DMS53 (cell line): ENCODE results near the gene ACAA2.

Experiments
- DNase-seq: peaks from one replicate; lab custom pipeline; 2025; lab: John Stamatoyannopoulos, UW

Gene ACAA2

DNA sequence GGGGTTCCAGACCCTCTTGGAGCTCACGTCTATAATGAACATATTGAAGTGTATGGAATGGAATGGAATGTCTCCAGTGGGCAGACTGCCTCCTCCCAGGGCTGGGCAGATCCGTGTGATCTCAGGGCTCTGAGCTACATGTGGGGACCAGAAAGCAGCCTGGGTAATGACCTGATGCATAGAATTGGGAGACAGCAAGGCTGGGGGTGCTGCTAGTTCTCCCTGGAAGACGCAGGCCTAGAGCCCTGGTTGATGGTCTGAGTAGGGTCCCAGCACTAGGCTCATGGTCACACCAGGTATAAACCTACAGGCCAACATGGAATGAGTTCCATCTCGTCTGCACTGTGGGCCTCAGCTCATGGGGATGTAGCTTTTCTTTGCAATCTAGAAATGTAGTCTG, 46.7 kb downstream of the ACAA2 start:
- no peak for DNase-seq

- no peak for DNase-seq
Observed at GRCh38 chr18:49764032-49764431, 49.3 kb downstream of the ACAA2 start.

- DNase-seq, result no peak
Observed at GRCh38 chr18:49763590-49763989, 49.7 kb downstream of the ACAA2 start.

DNA sequence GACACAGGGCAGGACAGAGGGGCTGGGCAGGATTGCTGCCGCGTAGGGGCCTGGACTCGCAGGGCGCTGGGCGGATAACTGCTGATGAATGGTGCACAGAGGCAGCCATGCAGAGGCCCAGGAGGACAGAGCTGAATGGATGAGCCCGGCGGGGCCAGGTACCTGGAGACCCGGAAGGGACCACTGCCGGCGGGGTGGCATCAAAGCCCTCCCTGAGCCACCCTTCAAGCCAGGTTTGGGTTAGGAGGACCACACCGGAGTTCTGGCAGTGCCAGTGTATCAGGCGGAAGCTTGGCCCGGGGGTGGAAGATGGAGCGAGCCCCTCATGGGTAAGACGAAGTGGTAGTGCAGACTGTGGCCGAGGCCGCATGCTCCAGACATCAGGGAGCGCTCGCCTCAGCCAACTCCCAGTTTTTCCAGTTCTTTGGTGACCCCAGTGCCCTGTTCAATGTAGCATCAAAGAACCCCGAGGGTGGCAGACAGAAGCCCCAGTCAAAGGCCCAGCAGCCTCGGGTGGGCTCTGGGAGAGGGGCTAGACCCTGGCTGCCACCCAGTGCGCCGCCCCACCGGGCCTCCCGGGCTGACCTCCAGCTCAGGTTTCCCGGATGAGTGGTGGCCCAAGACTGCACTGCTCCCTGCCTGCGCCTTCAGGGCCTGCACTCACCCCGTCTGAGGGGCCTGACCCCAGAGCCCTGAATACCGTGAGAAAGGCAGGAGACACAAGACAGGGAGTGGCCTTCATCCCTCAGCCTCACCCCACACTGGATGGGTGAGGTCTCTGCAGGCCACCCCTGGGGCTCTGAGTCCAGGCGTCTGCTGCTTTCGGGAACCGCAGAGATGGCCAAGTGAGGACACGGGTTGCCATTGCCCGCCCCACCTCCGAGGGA, 50.9 kb downstream of the ACAA2 start:
- DNase-seq, result peak; percentile 24

GRCh38 chr18:49761771-49762170, 51.6 kb downstream of the ACAA2 start:
- DNase-seq, result no peak

DNA sequence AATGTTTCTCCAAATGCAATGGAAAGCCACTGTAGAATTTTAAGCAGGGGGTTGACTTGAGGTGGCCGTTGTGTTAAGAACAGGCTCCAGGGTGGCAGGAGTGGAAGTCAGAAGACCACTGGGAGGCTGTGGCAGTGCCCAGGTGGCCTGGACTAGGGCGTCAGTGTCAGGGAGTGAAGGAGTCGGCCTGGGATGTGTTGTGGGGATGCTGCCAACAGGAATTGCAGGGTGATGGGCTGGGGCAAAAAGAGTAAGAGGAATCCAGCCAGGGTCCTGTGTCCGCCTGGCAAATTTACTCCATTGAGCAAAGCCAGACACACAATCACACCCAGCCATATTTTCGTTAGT, 55.1 kb downstream of the ACAA2 start:
- DNase-seq, result no peak

DNA sequence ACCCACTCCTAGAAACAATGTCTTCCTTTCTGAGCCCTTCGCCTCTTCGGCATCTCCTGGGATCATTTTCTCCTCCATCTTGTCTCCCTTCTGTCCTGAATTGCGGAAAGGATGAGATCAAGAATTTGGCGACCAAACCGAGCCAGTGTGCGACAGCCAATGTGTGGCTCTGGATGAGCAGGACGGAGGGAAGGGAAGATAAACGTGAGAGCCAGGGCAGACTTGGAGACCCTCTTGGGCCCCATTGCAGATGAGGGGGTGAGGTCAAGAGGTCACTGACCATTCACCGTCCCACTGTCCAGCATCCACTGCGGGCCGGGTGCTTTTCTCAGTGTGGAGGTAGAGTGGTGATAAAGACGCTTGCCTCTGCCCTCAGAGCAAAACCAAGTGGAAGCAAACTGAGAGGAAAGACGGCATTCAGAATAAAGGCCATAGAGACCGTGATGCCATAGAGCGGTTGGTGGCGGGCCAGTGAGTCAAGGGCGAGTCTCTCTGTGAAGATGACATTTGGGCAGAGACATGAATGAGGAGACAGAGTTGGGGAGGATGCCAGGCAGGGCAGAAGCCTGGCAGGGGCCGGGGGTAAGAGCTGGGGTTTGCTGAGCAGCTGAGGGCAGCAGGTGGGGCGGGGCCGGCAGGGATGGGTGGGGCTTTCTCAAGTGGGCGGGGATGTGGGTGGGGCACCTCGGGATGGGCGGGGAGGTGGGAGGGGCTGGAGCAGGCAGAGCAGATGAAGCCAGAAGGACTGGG, 55.6 kb downstream of the ACAA2 start:
- DNase-seq, result peak; percentile 43

DNA sequence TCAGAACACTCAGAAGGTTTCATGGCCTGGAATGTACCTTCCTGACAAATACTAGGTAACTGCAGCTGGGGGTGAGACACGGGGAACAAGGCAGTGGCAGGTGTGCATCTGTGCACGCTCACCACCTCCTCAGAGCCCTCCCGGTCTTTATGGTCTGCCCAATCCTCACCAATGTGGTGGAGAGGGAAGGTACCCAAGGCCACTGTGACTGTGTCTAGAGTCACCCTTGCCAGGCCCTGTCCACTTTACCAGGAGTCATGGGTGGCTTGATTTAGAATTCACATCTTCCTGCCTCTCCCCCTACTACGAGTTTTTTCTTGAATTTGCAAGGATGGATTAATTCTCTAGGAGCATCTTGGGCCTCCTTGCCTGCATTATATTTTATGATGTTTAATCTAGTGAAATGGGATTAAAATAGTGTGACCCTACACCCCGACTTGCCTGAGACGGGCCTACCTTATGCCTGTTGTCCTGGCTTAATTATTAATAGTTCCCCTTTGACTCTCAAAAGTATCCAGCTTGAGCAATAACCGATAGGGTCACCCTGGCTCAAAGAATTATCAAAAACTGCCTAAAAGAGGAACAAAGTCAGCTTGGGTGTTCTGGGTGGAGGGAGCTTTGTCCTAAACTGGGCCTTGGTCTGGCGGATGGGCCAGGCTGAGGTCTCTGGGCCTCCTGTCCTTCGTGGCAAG, 56.5 kb downstream of the ACAA2 start:
- no peak for DNase-seq

GRCh38 chr18:49756135-49756534, 57.2 kb downstream of the ACAA2 start:
- no peak for DNase-seq

- no peak for DNase-seq
Observed at GRCh38 chr18:49755489-49755888, 57.8 kb downstream of the ACAA2 start.

DNA sequence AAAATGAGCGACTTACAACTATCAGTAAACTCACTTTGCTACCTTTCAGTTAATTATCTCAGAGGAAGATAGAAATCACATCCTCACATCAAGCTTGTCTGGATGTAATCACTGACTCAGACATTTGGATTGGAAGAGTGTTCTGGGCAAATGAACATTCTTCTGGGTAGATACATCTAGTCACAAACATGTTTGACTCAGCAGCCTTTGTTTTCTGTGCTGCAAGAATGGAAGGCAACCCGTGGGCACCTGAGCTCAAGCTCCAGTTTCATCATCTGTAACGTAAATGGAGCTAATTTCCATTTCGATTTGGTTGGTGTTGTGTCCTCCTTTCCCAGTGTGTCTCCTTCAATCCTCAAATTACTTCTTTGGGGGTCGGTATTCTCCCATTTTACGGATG, 58.5 kb downstream of the ACAA2 start:
- DNase-seq, result no peak

GRCh38 chr18:49753643-49754042, 59.7 kb downstream of the ACAA2 start:
- DNase-seq, result no peak

- DNase-seq, result no peak
Observed at GRCh38 chr18:49752095-49752457, 61.3 kb downstream of the ACAA2 start.

DNA sequence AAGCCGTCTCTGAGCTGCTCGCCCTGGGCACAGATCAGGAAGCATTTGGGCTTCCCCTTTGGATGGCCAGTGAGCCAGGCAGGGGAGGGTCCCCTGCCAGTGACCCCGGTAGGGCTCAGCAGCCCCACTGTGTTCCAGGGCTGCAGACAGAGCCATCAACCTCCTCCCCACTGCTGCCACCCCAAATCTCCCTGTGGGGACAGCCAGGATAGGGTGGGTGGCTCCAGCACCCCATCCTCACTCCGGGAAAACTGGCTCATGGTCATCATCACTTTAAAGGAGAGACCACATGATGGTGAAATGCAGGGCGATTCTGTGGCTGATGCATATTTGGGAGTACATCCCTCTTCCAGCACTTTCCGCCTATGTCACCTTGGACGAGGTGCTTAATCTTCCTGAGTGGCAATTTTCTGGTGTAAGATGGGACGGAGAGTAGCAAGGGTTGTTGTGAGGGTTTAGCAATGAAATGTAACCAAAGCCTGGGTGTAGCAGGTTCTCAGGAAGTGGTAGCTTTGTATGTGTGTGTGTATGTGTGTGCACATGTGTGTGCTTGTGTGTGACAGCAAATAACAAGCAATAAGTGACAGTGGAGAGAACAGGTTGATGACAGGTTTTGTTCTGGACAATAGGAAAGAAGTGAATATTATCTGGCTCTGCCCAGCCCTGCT, 61.8 kb downstream of the ACAA2 start:
- no peak for DNase-seq

DNA sequence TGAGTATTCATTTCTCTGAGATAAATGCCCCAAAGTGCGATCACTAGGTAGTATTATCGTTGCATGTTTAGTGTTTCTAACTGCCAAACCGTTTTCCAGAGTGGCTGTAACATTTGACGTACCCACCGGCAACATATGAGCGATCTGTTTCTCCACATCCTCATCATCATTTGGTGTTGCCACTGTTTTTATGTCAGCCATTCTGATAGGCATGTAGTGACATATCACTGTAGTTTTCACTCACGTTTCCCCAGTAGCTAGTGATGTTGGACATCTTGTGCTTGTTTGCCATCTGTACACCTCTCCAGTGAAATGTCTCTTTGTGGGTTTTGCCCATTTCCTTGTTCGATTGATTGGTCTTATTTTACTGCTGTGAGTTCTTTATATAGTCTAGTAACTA, 63.8 kb downstream of the ACAA2 start:
- DNase-seq, result no peak

GRCh38 chr18:49747876-49748275, 65.5 kb downstream of the ACAA2 start:
- no peak for DNase-seq

DNA sequence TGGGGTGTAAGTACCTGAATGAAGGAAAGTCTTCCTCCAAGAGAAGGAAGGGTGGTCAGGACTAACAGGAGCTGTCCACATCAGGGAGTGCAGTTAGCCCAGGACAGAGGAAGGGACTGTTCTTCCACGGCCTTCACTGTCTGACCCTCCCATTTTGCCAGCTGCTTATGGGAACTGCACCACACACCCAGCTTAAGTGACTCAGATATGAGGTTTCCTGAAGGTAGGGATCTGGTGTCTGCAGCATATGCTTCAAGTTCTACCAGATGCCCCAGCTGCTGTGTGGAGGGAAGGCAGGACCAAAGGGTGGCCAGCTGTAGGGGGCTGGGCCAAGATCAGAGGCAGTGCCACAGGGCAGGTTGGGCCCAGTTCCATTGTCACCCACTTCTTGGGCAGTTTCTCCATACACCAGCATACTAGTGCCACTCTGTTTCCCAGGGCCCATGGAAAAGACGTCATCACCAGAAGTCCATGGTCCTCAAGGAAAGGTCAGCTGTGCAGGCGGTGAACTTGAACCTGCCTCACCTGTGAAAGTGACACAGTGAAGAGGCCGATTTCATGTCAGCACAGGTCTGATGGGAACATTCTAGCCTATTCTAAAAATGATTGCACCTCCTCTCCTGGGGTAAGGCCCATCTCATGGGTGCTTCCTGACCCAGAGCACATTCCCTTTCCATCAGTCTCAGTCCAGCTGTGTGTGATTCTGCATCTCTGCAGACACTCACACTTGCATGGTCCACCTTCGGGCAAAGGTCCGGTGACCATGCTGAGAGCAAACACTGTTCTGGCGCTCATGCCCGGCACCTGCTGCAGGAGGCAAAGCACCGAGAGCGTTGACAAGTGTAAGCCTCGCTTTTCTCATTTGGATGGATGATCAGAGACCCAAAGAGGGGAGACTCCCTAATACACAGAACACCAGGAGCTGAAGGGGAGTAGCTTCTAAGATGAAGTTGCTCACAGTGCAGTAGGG, 68.0 kb downstream of the ACAA2 start:
- DNase-seq, result no peak

DNA sequence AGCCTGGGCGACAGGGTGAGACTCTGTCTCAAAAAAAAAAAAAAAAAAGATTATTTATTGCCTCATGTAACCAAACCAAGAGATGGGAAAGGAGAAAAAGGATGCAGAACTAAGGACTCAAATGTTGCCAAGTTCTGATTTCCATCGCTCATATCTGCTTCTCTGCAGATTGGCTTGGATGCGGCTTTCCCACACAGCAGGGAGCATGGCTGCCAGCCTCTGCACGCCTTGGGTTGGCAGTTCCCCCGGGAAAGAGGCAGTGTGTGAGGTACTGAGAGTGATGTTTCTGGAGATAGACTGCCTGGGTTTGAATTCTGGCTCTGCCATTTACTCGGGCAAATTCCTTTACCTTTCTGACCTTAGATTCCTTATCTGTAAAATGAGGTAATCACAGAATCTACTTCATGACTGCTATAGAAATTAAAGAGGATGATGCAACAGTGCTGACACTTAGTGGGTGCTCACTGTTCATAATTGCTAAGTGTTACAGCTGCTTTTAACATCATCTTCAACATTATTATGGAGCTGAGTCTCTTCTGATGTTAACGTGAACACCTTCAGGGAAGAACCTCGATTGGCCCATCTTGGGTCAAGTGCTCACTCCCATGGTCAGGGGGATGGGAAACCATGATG, 68.8 kb downstream of the ACAA2 start:
- DNase-seq, result no peak

- no peak for DNase-seq
Observed at GRCh38 chr18:49743117-49743567, 70.2 kb downstream of the ACAA2 start.

DNA sequence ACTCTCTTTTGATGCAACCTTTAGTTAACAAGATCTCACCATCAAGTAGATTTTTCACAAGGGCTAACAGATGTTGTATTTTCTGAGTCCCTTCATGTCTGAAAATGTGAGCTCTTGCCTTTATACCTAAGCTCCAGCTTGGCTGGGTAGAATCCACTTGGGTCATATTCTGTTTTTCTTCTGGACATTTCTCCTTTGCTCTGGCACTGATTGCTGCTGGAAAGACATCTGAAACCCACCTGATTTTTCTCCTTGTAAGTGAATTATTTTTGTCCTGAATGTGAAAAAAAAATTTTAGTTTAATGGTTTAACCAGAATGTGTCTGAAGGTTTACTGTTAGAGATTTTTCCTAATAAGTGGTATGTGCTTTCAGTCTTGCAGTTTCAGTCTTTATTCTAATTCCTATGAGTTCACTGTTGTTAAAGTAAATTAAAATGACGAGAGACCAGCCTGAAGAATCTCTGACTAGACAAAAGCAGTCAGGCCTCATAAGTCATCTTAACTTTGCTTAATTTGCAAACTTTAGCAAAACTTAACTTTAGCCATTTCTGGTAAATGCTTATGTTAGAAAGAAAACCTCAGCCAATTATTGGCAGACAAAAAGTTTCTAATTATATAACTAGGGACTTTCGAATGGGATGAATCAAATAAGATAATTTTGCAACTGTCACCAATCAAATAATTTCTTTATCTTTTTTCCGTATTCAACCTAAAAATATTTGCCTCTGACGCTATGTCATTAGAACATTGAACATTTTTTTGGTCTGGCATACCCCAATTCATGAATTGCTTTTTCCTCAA, 70.8 kb downstream of the ACAA2 start:
- no peak for DNase-seq
